GM19035 (cell line): ENCODE measurements around the gene METTL5.
"Not testable (repeated sequence)": the region's sequence is repeated elsewhere in the genome, so short reads cannot be mapped to it uniquely, and the experiment has no call there.

Experiments
- ATAC-seq: cut with Tn5 transposase; IDR thresholded peaks from one replicate; pipeline ENCODE4 v1.9.1; 2021; ENCODE audit not compliant: unreplicated experiment

Gene METTL5

GRCh38 chr2:169824373-169825333, at the start of gene METTL5:
Gene METTL5 (minus strand): TSS chr2:169824905. CDS start chr2:169824597, 308 bp downstream.
- peak; percentile 61 for ATAC-seq

- ATAC-seq: no peak
Measured at GRCh38 chr2:169871994-169872393, 47.3 kb upstream of the METTL5 start.

GRCh38 chr2:169871369-169871768, 46.7 kb upstream of the METTL5 start:
- not testable (repeated sequence) for ATAC-seq

- no peak for ATAC-seq
Measured at GRCh38 chr2:169868951-169869350, 44.2 kb upstream of the METTL5 start.

- no peak for ATAC-seq
Measured at GRCh38 chr2:169867579-169867978, 42.9 kb upstream of the METTL5 start.

- not testable (repeated sequence) for ATAC-seq
Measured at GRCh38 chr2:169866230-169866629, 41.5 kb upstream of the METTL5 start.

- ATAC-seq: no peak
Measured at GRCh38 chr2:169865492-169865891, 40.8 kb upstream of the METTL5 start.

GRCh38 chr2:169862816-169863215, 38.1 kb upstream of the METTL5 start:
- no peak for ATAC-seq

GRCh38 chr2:169860149-169860548, 35.4 kb upstream of the METTL5 start:
- no peak for ATAC-seq

- ATAC-seq: no peak
Measured at GRCh38 chr2:169859423-169859822, 34.7 kb upstream of the METTL5 start.

- not testable (repeated sequence) for ATAC-seq
Measured at GRCh38 chr2:169855281-169856258, 30.9 kb upstream of the METTL5 start.

- ATAC-seq: no peak
Measured at GRCh38 chr2:169853041-169853668, 28.4 kb upstream of the METTL5 start.

GRCh38 chr2:169849710-169850109, 25.0 kb upstream of the METTL5 start:
- ATAC-seq: no peak

- ATAC-seq: not testable (repeated sequence)
Measured at GRCh38 chr2:169848959-169849693, 24.4 kb upstream of the METTL5 start.

GRCh38 chr2:169845016-169845415, 20.3 kb upstream of the METTL5 start:
- ATAC-seq: no peak

GRCh38 chr2:169841625-169842024, 16.9 kb upstream of the METTL5 start:
- ATAC-seq: not testable (repeated sequence)

GRCh38 chr2:169840747-169841142, 16.0 kb upstream of the METTL5 start:
- ATAC-seq: no peak

GRCh38 chr2:169839954-169840746, 15.4 kb upstream of the METTL5 start:
- ATAC-seq: no peak

GRCh38 chr2:169838743-169839489, 14.2 kb upstream of the METTL5 start:
- ATAC-seq: no peak
